ENCODE results near the gene COL4A5.
"Not testable (repeated sequence)": the region's sequence is repeated elsewhere in the genome, so short reads cannot be mapped to it uniquely, and the experiment has no call there.

Gene COL4A5

GRCh38 chrX:108473979-108474378 is 34.3 kb downstream of the COL4A5 start:
- Histone ChIP-seq H3K9me2 (replicated peaks; ENCODE audit: insufficient read depth, low read length) (no peaks in the 10 kb centered on the region), H3K36me3 (ENCODE audit: low read length) (no peaks in the 10 kb centered on the region), H3K9ac (ENCODE audit: low read length) (no peak overlapping the region), H3K4me3 (ENCODE audit: insufficient read depth, low read length, poor library complexity, severe bottlenecking) (no peak overlapping the region), H3K79me2 (ENCODE audit: insufficient read depth, low read length) (no peaks in the 10 kb centered on the region), H3F3A (ENCODE audit: insufficient read depth) (no peaks in the 10 kb centered on the region), H3K27me3 (ENCODE audit: low read length) (no peaks in the 10 kb centered on the region), H3K9me3 (ENCODE audit: insufficient read depth, low read length) (no peaks in the 10 kb centered on the region), H4K20me1 (ENCODE audit: low read depth, low read length) (no peaks in the 10 kb centered on the region), H3K4me2 (ENCODE audit: low read depth, low read length, poor library complexity, severe bottlenecking) (no peak overlapping the region), H3K27ac (ENCODE audit: low read depth, low read length) (no peak overlapping the region), H2AFZ (ENCODE audit: low read depth, low read length, severe bottlenecking) (no peak overlapping the region)
- TF ChIP-seq EZH2phosphoT487 (conservative IDR thresholded peaks at IDR 0.05; ENCODE audit: low read length), result no peak
- TF ChIP-seq, protein P1, sequence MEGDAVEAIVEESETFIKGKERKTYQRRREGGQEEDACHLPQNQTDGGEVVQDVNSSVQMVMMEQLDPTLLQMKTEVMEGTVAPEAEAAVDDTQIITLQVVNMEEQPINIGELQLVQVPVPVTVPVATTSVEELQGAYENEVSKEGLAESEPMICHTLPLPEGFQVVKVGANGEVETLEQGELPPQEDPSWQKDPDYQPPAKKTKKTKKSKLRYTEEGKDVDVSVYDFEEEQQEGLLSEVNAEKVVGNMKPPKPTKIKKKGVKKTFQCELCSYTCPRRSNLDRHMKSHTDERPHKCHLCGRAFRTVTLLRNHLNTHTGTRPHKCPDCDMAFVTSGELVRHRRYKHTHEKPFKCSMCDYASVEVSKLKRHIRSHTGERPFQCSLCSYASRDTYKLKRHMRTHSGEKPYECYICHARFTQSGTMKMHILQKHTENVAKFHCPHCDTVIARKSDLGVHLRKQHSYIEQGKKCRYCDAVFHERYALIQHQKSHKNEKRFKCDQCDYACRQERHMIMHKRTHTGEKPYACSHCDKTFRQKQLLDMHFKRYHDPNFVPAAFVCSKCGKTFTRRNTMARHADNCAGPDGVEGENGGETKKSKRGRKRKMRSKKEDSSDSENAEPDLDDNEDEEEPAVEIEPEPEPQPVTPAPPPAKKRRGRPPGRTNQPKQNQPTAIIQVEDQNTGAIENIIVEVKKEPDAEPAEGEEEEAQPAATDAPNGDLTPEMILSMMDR (IDR thresholded peaks at IDR 0.05; ENCODE audit: insufficient read depth, low read length, poor library complexity, severe bottlenecking), result no peak

DNA sequence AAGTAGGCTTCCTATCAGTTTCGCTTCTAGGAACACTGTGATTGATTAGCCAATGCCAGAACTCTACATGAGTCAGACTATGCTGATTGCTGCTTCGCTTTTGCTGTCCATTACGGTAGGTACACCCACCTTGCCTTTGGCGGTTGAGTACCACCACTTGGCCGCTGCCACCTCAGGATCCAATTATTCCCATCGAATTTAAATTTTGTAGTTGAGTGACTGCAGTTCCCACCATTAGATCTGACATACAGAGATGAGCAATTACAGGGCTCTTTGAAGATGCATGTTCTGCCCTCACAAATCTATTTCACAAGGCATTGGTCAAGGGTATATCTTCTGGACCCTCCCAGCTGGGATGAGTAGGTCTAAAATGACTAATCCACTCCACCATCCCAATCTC is 41.9 kb downstream of the COL4A5 start:
- not testable (repeated sequence) for H3K4me2 ChIP-seq (ENCODE audit: low read depth, low read length, poor library complexity, severe bottlenecking); H3K36me3 ChIP-seq (ENCODE audit: low read length); H3K9ac ChIP-seq (ENCODE audit: low read length); H3K27ac ChIP-seq (ENCODE audit: low read depth, low read length); H2AFZ ChIP-seq (ENCODE audit: low read depth, low read length, severe bottlenecking); H3F3A ChIP-seq (ENCODE audit: insufficient read depth); H3K9me3 ChIP-seq (ENCODE audit: insufficient read depth, low read length); H3K4me3 ChIP-seq (ENCODE audit: insufficient read depth, low read length, poor library complexity, severe bottlenecking); H3K79me2 ChIP-seq (ENCODE audit: insufficient read depth, low read length); H3K27me3 ChIP-seq (ENCODE audit: low read length); H4K20me1 ChIP-seq (ENCODE audit: low read depth, low read length); H3K9me2 ChIP-seq (replicated peaks; ENCODE audit: insufficient read depth, low read length)

DNA sequence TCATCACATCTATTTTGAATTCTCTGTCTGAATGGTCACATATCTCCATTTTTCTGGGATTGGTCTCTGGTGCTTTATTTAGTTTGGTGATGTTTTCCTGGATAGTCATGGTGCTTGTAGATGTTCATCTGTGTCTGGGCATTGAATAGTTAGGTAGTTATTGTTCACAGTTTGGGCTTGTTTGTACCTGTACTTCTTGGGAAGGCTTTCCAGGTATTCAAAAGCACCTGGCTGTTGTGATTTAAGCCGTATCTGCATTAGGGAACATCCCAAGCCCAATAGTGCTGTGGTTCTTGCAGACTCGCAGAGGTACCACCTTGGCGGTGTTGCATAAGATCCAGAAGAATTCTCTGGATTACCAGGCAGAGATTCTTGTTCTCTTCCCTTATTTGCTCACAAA is 44.6 kb downstream of the COL4A5 start:
- no peak overlapping the region for H3K9ac ChIP-seq (ENCODE audit: low read length)
- no peaks in the 10 kb centered on the region for H3F3A ChIP-seq (ENCODE audit: insufficient read depth)
- no peaks in the 10 kb centered on the region for H3K27me3 ChIP-seq (ENCODE audit: low read length)
- H3K4me3 ChIP-seq (ENCODE audit: insufficient read depth, low read length, poor library complexity, severe bottlenecking), result no peak overlapping the region
- no peaks in the 10 kb centered on the region for H3K79me2 ChIP-seq (ENCODE audit: insufficient read depth, low read length)
- no peak overlapping the region for H2AFZ ChIP-seq (ENCODE audit: low read depth, low read length, severe bottlenecking)
- H3K9me3 ChIP-seq (ENCODE audit: insufficient read depth, low read length), result no peaks in the 10 kb centered on the region
- no peak overlapping the region for H3K4me2 ChIP-seq (ENCODE audit: low read depth, low read length, poor library complexity, severe bottlenecking)
- no peaks in the 10 kb centered on the region for H3K36me3 ChIP-seq (ENCODE audit: low read length)
- H3K27ac ChIP-seq (ENCODE audit: low read depth, low read length), result no peak overlapping the region
- no peaks in the 10 kb centered on the region for H4K20me1 ChIP-seq (ENCODE audit: low read depth, low read length)
- H3K9me2 ChIP-seq (replicated peaks; ENCODE audit: insufficient read depth, low read length), result no peaks in the 10 kb centered on the region
- TF ChIP-seq, protein P1 (IDR thresholded peaks at IDR 0.05; ENCODE audit: insufficient read depth, low read length, poor library complexity, severe bottlenecking), result no peak
- no peak for TF ChIP-seq EZH2phosphoT487 (conservative IDR thresholded peaks at IDR 0.05; ENCODE audit: low read length)

DNA sequence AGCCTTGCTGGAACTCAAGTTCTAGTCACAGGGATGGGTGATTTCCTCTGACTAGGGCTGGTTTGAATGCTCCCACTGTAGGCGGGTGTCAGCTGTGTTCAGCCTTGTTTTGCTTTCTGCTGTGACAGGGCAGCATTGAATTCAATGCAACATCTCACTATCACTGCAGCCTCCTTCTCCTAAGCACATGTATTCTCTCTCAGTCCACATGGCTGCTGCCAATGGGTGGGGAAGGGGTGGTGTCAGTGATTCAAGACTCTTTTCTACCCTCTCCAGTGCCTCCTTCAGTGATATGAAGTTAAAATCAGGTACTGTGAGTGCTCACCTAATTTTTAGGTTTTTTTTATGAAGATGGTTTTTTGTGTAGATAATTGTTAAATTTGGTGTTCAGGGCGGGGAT is 46.3 kb downstream of the COL4A5 start:
- Histone ChIP-seq H3F3A (ENCODE audit: insufficient read depth) (no peaks in the 10 kb centered on the region), H3K27me3 (ENCODE audit: low read length) (no peaks in the 10 kb centered on the region), H4K20me1 (ENCODE audit: low read depth, low read length) (no peaks in the 10 kb centered on the region), H3K36me3 (ENCODE audit: low read length) (no peaks in the 10 kb centered on the region), H3K4me2 (ENCODE audit: low read depth, low read length, poor library complexity, severe bottlenecking) (no peak overlapping the region), H3K27ac (ENCODE audit: low read depth, low read length) (no peak overlapping the region), H2AFZ (ENCODE audit: low read depth, low read length, severe bottlenecking) (no peak overlapping the region), H3K79me2 (ENCODE audit: insufficient read depth, low read length) (no peaks in the 10 kb centered on the region), H3K9ac (ENCODE audit: low read length) (no peak overlapping the region), H3K9me2 (replicated peaks; ENCODE audit: insufficient read depth, low read length) (no peaks in the 10 kb centered on the region), H3K4me3 (ENCODE audit: insufficient read depth, low read length, poor library complexity, severe bottlenecking) (no peak overlapping the region), H3K9me3 (ENCODE audit: insufficient read depth, low read length) (no peaks in the 10 kb centered on the region)
- TF ChIP-seq, protein P1 (IDR thresholded peaks at IDR 0.05; ENCODE audit: insufficient read depth, low read length, poor library complexity, severe bottlenecking), result no peak
- TF ChIP-seq EZH2phosphoT487 (conservative IDR thresholded peaks at IDR 0.05; ENCODE audit: low read length), result no peak
